ENCODE data around the gene NPAS3. TPM values are rescaled to one million over a fixed set of nuclear protein-coding genes. Genes with fewer than 3 reads are reported as not detected.

The NPAS3 gene
- total RNA-seq, 1 experiment from 2014 or later = 0.36 TPM

- Histone ChIP-seq H4K20me1 (ENCODE audit: low read length) (no peaks in the 10 kb centered on the region), H3K27me3 (ENCODE audit: low read length) (no peaks in the 10 kb centered on the region), H3F3A (ENCODE audit: low read length, unreplicated experiment) (no peaks in the 10 kb centered on the region), H3K79me2 (ENCODE audit: low read length) (no peaks in the 10 kb centered on the region), H3K4me1 (ENCODE audit: insufficient read depth, low read length) (peaks cover 14% of the 10 kb centered on the region), H3K9ac (ENCODE audit: low read length) (no peak overlapping the region), H3K9me3 (ENCODE audit: low read length) (no peaks in the 10 kb centered on the region), H2AFZ (ENCODE audit: low read length) (0 out of 2 replicates have a peak overlapping the region, but pooled peaks have one; percentile 10), H3K27ac (ENCODE audit: low read length) (no peak overlapping the region), H3K36me3 (ENCODE audit: low read depth, low read length) (no peaks in the 10 kb centered on the region), H3K4me2 (ENCODE audit: low read length) (peak overlapping the region; percentile 44), H3K4me3 (ENCODE audit: low read length) (no peak overlapping the region), H3K9me2 (replicated peaks; ENCODE audit: low read length) (no peaks in the 10 kb centered on the region)
- ATAC-seq (peak; percentile 49), DNase-seq (peak; percentile 25)
- CTCF ChIA-PET = interaction anchor here (0.6 kb wide), 1 partner anchor 23 kb away, joined by 13 read pairs; no protein-coding TSS in a partner anchor
- POLR2A ChIA-PET (ENCODE audit: unreplicated experiment) = no interaction called here
- intact Hi-C loops (cut with micrococcal nuclease) = no loop called here
- no TSS peak for BruUV-seq (replicated peaks)
- TF ChIP-seq EZH2 (IDR thresholded peaks at IDR 0.05; ENCODE audit: low read length, unreplicated experiment) (no peak), CTCF (conservative IDR thresholded peaks at IDR 0.05; ENCODE audit: low read depth, low read length) (peak; percentile 46; the same call in 1 of the 2 replicates), EZH2phosphoT487 (IDR thresholded peaks at IDR 0.05; ENCODE audit: borderline replicate concordance, low read length) (no peak)
These were observed 403.8 kb downstream of the NPAS3 start for GRCh38 chr14:33342299-33342974.

GRCh38 chr14:33343016-33343415 lies 404.3 kb downstream of the NPAS3 start:
- no TSS peak for BruUV-seq (replicated peaks)
- Histone ChIP-seq H4K20me1 (ENCODE audit: low read length) (no peaks in the 10 kb centered on the region), H3K4me1 (ENCODE audit: insufficient read depth, low read length) (peaks cover 14% of the 10 kb centered on the region), H3K9me2 (replicated peaks; ENCODE audit: low read length) (no peaks in the 10 kb centered on the region), H3K9me3 (ENCODE audit: low read length) (no peaks in the 10 kb centered on the region), H3K4me2 (ENCODE audit: low read length) (peak overlapping the region; percentile 44), H3K9ac (ENCODE audit: low read length) (no peak overlapping the region), H2AFZ (ENCODE audit: low read length) (0 out of 2 replicates have a peak overlapping the region, but pooled peaks have one; percentile 10), H3K79me2 (ENCODE audit: low read length) (no peaks in the 10 kb centered on the region), H3K27me3 (ENCODE audit: low read length) (0 out of 2 replicates have a peak, but pooled peaks cover under 1% of the 10 kb centered on the region), H3K27ac (ENCODE audit: low read length) (no peak overlapping the region), H3F3A (ENCODE audit: low read length, unreplicated experiment) (no peaks in the 10 kb centered on the region), H3K4me3 (ENCODE audit: low read length) (no peak overlapping the region), H3K36me3 (ENCODE audit: low read depth, low read length) (no peaks in the 10 kb centered on the region)
- CTCF ChIA-PET = no interaction called here
- POLR2A ChIA-PET (ENCODE audit: unreplicated experiment) = no interaction called here
- no peak for TF ChIP-seq CTCF (conservative IDR thresholded peaks at IDR 0.05; ENCODE audit: low read depth, low read length)
- TF ChIP-seq EZH2 (IDR thresholded peaks at IDR 0.05; ENCODE audit: low read length, unreplicated experiment) = no peak
- no peak for ATAC-seq
- intact Hi-C loops (cut with micrococcal nuclease) = no loop called here
- peak; percentile 58 for DNase-seq

GRCh38 chr14:33347796-33348195 lies 409.1 kb downstream of the NPAS3 start:
- ChIA-PET CTCF (no interaction called here), POLR2A (ENCODE audit: unreplicated experiment) (no interaction called here)
- no peaks in the 10 kb centered on the region for H4K20me1 ChIP-seq (ENCODE audit: low read length)
- peaks cover 18% of the 10 kb centered on the region; the same call in 1 of the 2 replicates for H3K27me3 ChIP-seq (ENCODE audit: low read length)
- ATAC-seq (no peak), DNase-seq (no peak)
- no peak overlapping the region for H3K9ac ChIP-seq (ENCODE audit: low read length)
- no peaks in the 10 kb centered on the region for H3K9me2 ChIP-seq (replicated peaks; ENCODE audit: low read length)
- no peak overlapping the region for H3K27ac ChIP-seq (ENCODE audit: low read length)
- no peak overlapping the region for H3K4me2 ChIP-seq (ENCODE audit: low read length)
- H3K4me3 ChIP-seq (ENCODE audit: low read length) = no peak overlapping the region
- BruUV-seq (replicated peaks) = no TSS peak
- H3F3A ChIP-seq (ENCODE audit: low read length, unreplicated experiment) = no peaks in the 10 kb centered on the region
- intact Hi-C loops (cut with micrococcal nuclease) = no loop called here
- TF ChIP-seq EZH2 (IDR thresholded peaks at IDR 0.05; ENCODE audit: low read length, unreplicated experiment) (no peak), CTCF (conservative IDR thresholded peaks at IDR 0.05; ENCODE audit: low read depth, low read length) (no peak), EZH2phosphoT487 (IDR thresholded peaks at IDR 0.05; ENCODE audit: borderline replicate concordance, low read length) (no peak)
- H3K4me1 ChIP-seq (ENCODE audit: insufficient read depth, low read length) = peaks cover 7% of the 10 kb centered on the region
- H2AFZ ChIP-seq (ENCODE audit: low read length) = no peak overlapping the region
- H3K36me3 ChIP-seq (ENCODE audit: low read depth, low read length) = no peaks in the 10 kb centered on the region
- no peaks in the 10 kb centered on the region for H3K9me3 ChIP-seq (ENCODE audit: low read length)
- H3K79me2 ChIP-seq (ENCODE audit: low read length) = no peaks in the 10 kb centered on the region

Measured in PC-3 (cell line).